Measurements from ENCODE around the gene INTS7.

GRCh38 chr1:211896958-211897357 is 138.4 kb downstream of the INTS7 start:
- no peak for TF ChIP-seq CTCF (IDR thresholded peaks at IDR 0.05)
- no peak for TF ChIP-seq POLR2AphosphoS5 (IDR thresholded peaks at IDR 0.05)
- TF ChIP-seq POLR2A (IDR thresholded peaks at IDR 0.05): no peak
- no peak for TF ChIP-seq EP300 (IDR thresholded peaks at IDR 0.05)

Measured in suprapubic skin (tissue), 4 donors.